Spleen (tissue), 7 donors: ENCODE data around the gene PPME1.

Experiments
- POLR2A ChIP-seq, 3 donors: fragments of 450-650 bp; IDR thresholded peaks; one replicate each; pipeline ENCODE4 v1.5.1; 2017; ENCODE audit warnings: antibody characterized with exemption in 3 of 3, mild to moderate bottlenecking in 1 of 3
- POLR2AphosphoS5 ChIP-seq, 3 donors: sonication (generic); formaldehyde crosslinking; IDR thresholded peaks; one replicate each; pipeline ENCODE4 v1.5.1; 2017; ENCODE audit warnings: antibody characterized with exemption in 3 of 3
- TF ChIP-seq, protein P1 (sequence below), 11 experiments: fragments of 200-600 bp in 7 of 11; fragments of 450-650 bp in 4 of 11; sonication (generic) in 4 of 11; IDR thresholded peaks in 8 of 11; conservative IDR thresholded peaks in 3 of 11; 1 replicate in 7 of 11; 2 replicates in 4 of 11; pipeline versions ENCODE4 v1.4.0 to v1.8.0; 2016 to 2021; ENCODE audit warnings: antibody characterized with exemption in 11 of 11, inconsistent platforms in 4 of 11, mild to moderate bottlenecking in 1 of 11
- donor health status: DM: no; HTN: no; CAD: no; lungs with moderate emphysema.
- donor health status: DM: no; HTN: no; CAD: no.
- donor health status: DM: no; HTN: no; CAD: no.

DNA sequence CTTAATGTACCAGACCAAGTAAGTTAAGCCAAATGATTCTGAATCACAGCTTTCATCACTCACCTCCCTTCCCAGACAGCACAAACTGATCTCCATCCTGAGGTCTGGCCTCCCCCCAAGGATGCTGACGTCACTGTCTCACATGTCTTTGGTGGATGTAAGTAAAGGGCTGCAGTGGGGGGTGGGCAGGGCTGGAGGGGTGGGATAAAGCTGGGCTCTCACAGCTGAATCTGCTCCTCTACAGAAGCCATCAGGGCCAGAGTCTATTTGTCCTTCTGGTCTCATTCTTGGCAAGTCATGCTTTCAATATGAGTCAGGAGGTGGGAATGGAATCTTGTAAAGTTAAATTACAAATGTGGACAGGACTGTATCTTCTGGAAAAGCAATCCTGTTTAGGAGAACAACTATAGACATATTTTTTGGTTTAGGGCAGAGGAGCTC, 107.7 kb downstream of the PPME1 start:
- TF ChIP-seq POLR2A (IDR thresholded peaks at IDR 0.05) (no peak), POLR2AphosphoS5 (IDR thresholded peaks at IDR 0.05) (no peak)
- TF ChIP-seq, protein P1, sequence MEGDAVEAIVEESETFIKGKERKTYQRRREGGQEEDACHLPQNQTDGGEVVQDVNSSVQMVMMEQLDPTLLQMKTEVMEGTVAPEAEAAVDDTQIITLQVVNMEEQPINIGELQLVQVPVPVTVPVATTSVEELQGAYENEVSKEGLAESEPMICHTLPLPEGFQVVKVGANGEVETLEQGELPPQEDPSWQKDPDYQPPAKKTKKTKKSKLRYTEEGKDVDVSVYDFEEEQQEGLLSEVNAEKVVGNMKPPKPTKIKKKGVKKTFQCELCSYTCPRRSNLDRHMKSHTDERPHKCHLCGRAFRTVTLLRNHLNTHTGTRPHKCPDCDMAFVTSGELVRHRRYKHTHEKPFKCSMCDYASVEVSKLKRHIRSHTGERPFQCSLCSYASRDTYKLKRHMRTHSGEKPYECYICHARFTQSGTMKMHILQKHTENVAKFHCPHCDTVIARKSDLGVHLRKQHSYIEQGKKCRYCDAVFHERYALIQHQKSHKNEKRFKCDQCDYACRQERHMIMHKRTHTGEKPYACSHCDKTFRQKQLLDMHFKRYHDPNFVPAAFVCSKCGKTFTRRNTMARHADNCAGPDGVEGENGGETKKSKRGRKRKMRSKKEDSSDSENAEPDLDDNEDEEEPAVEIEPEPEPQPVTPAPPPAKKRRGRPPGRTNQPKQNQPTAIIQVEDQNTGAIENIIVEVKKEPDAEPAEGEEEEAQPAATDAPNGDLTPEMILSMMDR (IDR thresholded peaks at IDR 0.05 in 8 of 11, conservative IDR thresholded peaks at IDR 0.05 in 3 of 11): no peak
